ENCODE measurements around the gene UIMC1.

Gene UIMC1

DNA sequence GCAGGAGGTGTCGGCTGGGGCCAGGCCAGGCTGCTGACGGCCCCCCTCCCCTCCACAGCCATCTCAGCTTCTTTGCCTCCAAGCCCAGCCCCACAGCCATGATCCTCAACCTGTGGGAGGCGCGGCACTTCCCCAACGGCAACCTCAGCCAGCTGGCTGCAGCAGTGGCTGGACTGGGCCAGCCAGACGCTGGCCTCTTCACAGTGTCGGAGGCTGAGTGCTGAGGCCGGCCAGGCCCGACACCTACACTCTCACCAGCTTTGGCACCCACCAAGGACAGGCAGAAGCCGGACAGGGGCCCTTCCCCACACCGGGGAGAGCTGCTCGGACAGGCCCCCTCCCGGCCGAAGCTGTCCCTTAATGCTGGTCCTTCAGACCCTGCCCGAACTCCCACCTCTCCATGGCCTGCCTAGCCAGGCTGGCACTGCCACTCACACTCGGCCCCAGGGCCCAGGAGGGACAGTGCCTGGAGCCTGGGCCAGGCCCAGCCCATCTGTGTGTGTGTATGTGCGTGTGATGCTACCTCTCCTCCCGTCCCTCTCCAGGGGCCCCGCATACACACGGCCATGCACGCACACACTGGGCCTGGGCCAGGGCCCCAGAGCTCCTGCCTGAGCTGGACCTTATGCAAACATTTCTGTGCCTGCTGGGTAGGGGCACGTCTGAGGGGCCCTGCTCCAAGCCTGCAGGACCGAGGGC lies 126.8 kb downstream of the UIMC1 start:
- Mint-ChIP-seq H3K4me1 (peaks cover 22% of the 10 kb centered on the region), H3K36me3 (ENCODE audit: low read depth) (no peaks in the 10 kb centered on the region), H3K27ac (no peak overlapping the region), H3K27me3 (ENCODE audit: low read depth) (peaks cover 26% of the 10 kb centered on the region), H3K4me3 (no peak overlapping the region), H3K9me3 (no peaks in the 10 kb centered on the region)
- TF ChIP-seq, protein P1, sequence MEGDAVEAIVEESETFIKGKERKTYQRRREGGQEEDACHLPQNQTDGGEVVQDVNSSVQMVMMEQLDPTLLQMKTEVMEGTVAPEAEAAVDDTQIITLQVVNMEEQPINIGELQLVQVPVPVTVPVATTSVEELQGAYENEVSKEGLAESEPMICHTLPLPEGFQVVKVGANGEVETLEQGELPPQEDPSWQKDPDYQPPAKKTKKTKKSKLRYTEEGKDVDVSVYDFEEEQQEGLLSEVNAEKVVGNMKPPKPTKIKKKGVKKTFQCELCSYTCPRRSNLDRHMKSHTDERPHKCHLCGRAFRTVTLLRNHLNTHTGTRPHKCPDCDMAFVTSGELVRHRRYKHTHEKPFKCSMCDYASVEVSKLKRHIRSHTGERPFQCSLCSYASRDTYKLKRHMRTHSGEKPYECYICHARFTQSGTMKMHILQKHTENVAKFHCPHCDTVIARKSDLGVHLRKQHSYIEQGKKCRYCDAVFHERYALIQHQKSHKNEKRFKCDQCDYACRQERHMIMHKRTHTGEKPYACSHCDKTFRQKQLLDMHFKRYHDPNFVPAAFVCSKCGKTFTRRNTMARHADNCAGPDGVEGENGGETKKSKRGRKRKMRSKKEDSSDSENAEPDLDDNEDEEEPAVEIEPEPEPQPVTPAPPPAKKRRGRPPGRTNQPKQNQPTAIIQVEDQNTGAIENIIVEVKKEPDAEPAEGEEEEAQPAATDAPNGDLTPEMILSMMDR (IDR thresholded peaks at IDR 0.05; ENCODE audit: unreplicated experiment in 3 of 3) = no peak

- Mint-ChIP-seq H3K36me3 (ENCODE audit: low read depth) (no peaks in the 10 kb centered on the region), H3K4me3 (no peak overlapping the region), H3K27me3 (ENCODE audit: low read depth) (peaks cover 30% of the 10 kb centered on the region), H3K27ac (no peak overlapping the region), H3K9me3 (no peaks in the 10 kb centered on the region), H3K4me1 (peaks cover 15% of the 10 kb centered on the region)
- TF ChIP-seq, protein P1 (IDR thresholded peaks at IDR 0.05; ENCODE audit: unreplicated experiment in 3 of 3) = no peak
Measured at GRCh38 chr5:176878906-176879662, 127.5 kb downstream of the UIMC1 start.

DNA sequence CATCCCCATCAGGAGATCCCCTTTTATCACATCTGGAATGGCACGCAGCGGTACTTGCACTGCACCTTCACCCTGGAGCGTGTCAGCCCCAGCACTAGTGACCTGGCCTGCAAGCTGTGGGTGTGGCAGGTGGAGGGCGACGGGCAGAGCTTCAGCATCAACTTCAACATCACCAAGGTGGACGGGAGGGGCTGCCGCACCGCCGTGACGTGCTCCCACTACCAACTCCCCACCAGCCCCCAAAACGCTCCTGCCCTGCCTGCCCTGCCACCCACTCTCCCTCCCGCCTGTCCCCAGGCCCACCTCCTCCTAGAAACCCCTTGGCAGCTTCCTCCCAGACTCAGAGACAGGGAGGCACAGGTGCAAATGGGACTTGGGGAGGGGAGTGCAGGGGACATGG lies 128.1 kb downstream of the UIMC1 start:
- Mint-ChIP-seq H3K27me3 (ENCODE audit: low read depth) (peaks cover 31% of the 10 kb centered on the region), H3K4me3 (no peak overlapping the region), H3K9me3 (no peaks in the 10 kb centered on the region), H3K4me1 (peaks cover 13% of the 10 kb centered on the region), H3K36me3 (ENCODE audit: low read depth) (no peaks in the 10 kb centered on the region), H3K27ac (no peak overlapping the region)
- TF ChIP-seq, protein P1 (IDR thresholded peaks at IDR 0.05; ENCODE audit: unreplicated experiment in 3 of 3) = no peak

DNA sequence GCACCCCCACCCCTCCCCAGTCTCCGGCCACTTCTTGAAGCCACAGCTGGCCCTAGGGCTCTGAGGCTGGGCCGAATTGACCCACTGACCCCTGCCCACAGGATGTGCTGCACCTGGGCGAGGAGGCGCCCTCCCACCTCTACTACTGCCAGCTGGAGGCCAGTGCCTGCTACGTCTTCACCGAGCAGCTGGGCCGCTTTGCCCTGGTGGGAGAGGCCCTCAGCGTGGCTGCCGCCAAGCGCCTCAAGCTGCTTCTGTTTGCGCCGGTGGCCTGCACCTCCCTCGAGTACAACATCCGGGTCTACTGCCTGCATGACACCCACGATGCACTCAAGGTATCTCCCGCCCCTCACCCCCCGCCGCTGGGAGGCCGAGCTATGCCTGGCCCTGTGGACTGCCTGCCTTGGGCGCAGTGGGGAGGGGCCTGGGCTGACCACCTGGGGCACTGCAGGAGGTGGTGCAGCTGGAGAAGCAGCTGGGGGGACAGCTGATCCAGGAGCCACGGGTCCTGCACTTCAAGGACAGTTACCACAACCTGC lies 128.7 kb downstream of the UIMC1 start:
- TF ChIP-seq, protein P1 (IDR thresholded peaks at IDR 0.05; ENCODE audit: unreplicated experiment in 3 of 3) = no peak
- Mint-ChIP-seq H3K4me1 (peaks cover 10% of the 10 kb centered on the region), H3K36me3 (ENCODE audit: low read depth) (no peaks in the 10 kb centered on the region), H3K4me3 (no peak overlapping the region), H3K27me3 (ENCODE audit: low read depth) (peaks cover 28% of the 10 kb centered on the region), H3K9me3 (no peaks in the 10 kb centered on the region), H3K27ac (no peak overlapping the region)

- H3K36me3 Mint-ChIP-seq (ENCODE audit: low read depth) = no peaks in the 10 kb centered on the region
- H3K27me3 Mint-ChIP-seq (ENCODE audit: low read depth) = peaks cover 28% of the 10 kb centered on the region
- H3K9me3 Mint-ChIP-seq = no peaks in the 10 kb centered on the region
- H3K4me1 Mint-ChIP-seq = peaks cover 8% of the 10 kb centered on the region
- TF ChIP-seq, protein P1 (IDR thresholded peaks at IDR 0.05; ENCODE audit: unreplicated experiment in 3 of 3) = no peak
- no peak overlapping the region for H3K27ac Mint-ChIP-seq
- no peak overlapping the region for H3K4me3 Mint-ChIP-seq
Measured at GRCh38 chr5:176876506-176877431, 129.8 kb downstream of the UIMC1 start.

All from nephron (organoid).